IMR-90 (cell line): ENCODE data around the gene CDH26.

Source experiments
- BHLHE40 ChIP-seq: fragments of 150-350 bp; IDR thresholded peaks from 2 replicates; pipeline ENCODE4 v1.6.1; 2016; ENCODE audit warnings: mild to moderate bottlenecking, low read depth, low read length
- CHD1 ChIP-seq: IDR thresholded peaks from 2 replicates; pipeline ENCODE4 v1.6.1; 2012; ENCODE audit warnings: low read depth, low read length, improper control_type of control experiment
- CTCF ChIP-seq: conservative IDR thresholded peaks from 2 replicates; pipeline ENCODE4 v1.5.1; 2012; ENCODE audit warnings: mild to moderate bottlenecking, low read depth, low read length, improper control_type of control experiment
- MAZ ChIP-seq: IDR thresholded peaks from 2 replicates; pipeline ENCODE4 v1.6.1; 2012; ENCODE audit warnings: low read depth, mild to moderate bottlenecking, low read length, improper control_type of control experiment, moderate library complexity, borderline replicate concordance
- MXI1 ChIP-seq: IDR thresholded peaks from 2 replicates; pipeline ENCODE4 v1.6.1; 2012; ENCODE audit warnings: low read depth, mild to moderate bottlenecking, low read length, moderate library complexity, borderline replicate concordance
- NFE2L2 ChIP-seq: fragments of 150-350 bp; IDR thresholded peaks from 2 replicates; pipeline ENCODE4 v1.6.1; 2016; ENCODE audit warnings: low read depth, mild to moderate bottlenecking, low read length
- POLR2A ChIP-seq: IDR thresholded peaks from 2 replicates; pipeline ENCODE4 v1.6.1; 2012; ENCODE audit warnings: mild to moderate bottlenecking, low read depth, low read length
- RAD21 ChIP-seq: IDR thresholded peaks from 2 replicates; pipeline ENCODE4 v1.6.1; 2012; ENCODE audit warnings: low read length, improper control_type of control experiment
- RCOR1 ChIP-seq: IDR thresholded peaks from 2 replicates; pipeline ENCODE4 v1.6.1; 2012; ENCODE audit warnings: mild to moderate bottlenecking, low read length, improper control_type of control experiment; ENCODE audit not compliant: insufficient replicate concordance
- SMC3 ChIP-seq: fragments of 150-350 bp; IDR thresholded peaks from 2 replicates; pipeline ENCODE4 v1.6.1; 2016; ENCODE audit warnings: low read depth, mild to moderate bottlenecking, antibody characterized with exemption, low read length, moderate library complexity
- USF2 ChIP-seq: fragments of 150-350 bp; IDR thresholded peaks from 2 replicates; pipeline ENCODE4 v1.6.1; 2017; ENCODE audit warnings: mild to moderate bottlenecking, antibody characterized with exemption, low read length, low read depth
- TF ChIP-seq, protein P1 (sequence below): fragments of 150-350 bp; IDR thresholded peaks from 2 replicates; pipeline ENCODE4 v1.6.1; 2016; ENCODE audit warnings: low read depth, mild to moderate bottlenecking, low read length, moderate library complexity, borderline replicate concordance

DNA sequence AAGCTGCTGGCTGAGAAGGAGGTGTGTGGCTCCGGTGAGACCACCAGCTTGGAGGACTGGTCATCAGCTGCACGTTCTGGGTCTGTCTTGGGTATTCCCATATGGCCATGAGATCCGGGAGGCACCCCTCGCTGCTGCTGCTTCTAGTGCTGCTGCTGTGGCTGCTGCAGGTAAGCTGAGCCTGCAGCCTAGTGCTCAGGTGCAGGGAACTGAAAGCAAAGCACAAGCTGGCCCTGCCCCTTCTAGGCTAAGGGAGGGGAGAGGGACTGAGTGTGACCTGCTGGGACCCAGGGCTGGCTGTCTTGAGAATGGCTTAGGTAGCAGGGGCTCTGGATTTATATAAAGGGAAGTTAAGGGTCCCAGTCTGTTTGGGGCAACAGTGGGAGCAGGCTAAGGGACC is 403 bp downstream of the CDH26 start:
- TF ChIP-seq SMC3 (no peak), POLR2A (no peak), CTCF (no peak), RAD21 (no peak), NFE2L2 (no peak), MXI1 (no peak), BHLHE40 (no peak), CHD1 (no peak), USF2 (no peak), RCOR1 (no peak), MAZ (no peak)
- TF ChIP-seq, protein P1, sequence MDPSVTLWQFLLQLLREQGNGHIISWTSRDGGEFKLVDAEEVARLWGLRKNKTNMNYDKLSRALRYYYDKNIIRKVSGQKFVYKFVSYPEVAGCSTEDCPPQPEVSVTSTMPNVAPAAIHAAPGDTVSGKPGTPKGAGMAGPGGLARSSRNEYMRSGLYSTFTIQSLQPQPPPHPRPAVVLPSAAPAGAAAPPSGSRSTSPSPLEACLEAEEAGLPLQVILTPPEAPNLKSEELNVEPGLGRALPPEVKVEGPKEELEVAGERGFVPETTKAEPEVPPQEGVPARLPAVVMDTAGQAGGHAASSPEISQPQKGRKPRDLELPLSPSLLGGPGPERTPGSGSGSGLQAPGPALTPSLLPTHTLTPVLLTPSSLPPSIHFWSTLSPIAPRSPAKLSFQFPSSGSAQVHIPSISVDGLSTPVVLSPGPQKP = no peak
